Renal pelvis (tissue), 4 donors: ENCODE measurements around the gene CDKN2B-AS1. TPM values are rescaled to one million over a fixed set of nuclear protein-coding genes. Genes with fewer than 3 reads are reported as not detected.

ENCODE experiments used
- DNase-seq: peaks from one replicate; pipeline ENCODE4 v3.0.0-alpha.2; 2013
- polyA plus RNA-seq, 3 donors: library from polyadenylated mRNA; unstranded; fragments of 120-200 nt; gene quantifications; one replicate each; pipeline ENCODE4 v1.2.1, GENCODE V29; 2013; ENCODE audit not compliant: insufficient read length in 3 of 3

The CDKN2B-AS1 gene
- polyA plus RNA-seq, 3 donors, result 0.12 to 0.13 TPM; not detected in 1

DNA sequence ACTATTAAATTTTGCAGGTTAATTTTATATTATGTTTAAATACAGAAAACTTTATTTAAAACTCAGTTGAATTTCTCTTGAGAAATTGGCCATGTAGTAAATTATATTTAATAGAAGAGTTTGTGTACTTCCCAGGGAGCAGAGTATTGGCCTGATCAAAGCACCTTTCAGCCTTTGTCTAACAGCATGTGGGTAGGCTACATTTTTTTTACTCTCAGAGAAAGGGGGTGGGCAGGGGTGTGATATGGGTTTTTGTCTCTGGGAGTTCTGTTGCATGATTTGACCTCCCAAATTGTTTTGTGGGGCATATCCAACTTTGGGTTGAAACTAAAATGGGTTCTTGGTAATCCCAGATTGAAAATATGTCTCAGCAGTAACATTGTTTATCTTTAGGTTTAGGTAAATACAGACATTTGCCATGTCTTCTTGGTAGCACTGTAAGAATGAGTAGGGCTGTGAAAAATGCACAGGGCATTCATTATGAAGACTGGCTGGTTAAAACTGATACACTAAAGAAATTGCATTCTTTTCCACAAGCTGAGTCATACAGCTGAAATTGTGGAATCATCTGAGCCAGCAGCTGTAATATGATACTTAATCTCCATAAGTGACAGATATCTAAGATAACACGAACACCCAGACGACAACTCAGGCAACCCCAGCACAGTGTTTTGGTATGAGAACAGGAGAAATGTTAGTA lies 89.9 kb downstream of the CDKN2B-AS1 start:
- no peak for DNase-seq

DNA sequence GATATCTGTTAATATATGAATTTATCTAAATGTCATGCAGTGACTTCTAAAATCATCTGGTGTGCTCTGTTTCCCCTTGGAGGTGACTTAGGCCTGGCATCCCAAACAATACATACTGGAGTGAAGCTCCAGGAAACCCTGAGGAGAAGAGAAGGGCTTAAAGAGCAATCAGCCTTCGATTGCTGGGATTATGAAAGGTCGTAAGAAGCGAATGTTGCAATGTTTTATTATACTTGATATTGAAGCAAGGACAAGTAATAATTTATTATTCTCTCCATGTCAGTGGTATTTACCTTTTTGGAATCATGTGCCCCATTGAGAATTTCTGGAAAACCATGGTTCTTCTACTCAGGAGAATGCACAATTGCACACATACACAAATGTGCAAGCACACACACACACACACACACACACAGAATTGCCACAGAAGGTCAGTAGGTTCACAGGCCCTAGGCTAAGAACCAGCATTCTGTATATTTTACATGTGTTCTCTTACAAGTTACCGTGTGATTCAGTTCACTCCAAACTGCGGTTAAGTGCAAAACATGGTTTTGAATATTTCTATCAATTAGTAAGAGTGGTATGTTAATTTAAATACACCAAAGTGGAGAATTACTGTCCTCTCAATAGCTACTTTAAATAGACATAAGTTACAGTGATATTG lies 93.6 kb downstream of the CDKN2B-AS1 start:
- DNase-seq, result no peak

DNA sequence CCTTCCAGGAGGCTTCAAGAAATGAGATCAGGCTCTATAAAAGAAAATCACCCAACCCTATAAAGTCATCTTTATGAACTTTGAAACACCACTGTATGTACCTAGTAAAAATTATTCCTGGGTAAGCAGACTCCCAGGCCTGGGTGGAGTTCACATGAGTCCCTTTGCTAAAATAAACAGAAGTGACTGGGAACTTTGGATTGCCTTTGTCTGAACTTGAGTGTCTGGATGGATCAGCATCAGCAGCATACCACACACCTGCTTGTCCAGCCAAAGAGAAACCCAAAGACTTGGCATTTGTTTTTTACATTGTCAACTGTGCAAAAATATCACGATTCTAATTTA lies 94.1 kb downstream of the CDKN2B-AS1 start:
- no peak for DNase-seq

DNA sequence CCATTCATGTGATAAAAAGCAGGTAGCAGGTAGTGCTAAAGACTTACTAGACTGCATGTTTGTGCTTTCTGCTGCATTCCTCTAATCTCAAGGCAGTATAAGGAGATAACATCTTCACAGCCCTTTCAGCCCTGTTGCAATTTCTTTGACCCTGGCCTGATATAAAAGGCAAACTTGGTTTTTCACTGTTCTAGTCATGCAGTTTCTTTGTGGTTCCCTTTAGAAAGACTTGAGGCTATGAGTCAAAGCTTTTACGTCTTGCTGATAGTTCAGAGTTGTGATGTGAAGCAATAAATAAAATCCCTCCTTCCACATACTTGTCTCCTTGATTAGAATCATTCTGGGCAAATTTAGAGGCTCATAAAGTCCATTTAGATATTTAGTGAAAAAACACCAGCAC lies 103.1 kb downstream of the CDKN2B-AS1 start:
- no peak for DNase-seq

DNA sequence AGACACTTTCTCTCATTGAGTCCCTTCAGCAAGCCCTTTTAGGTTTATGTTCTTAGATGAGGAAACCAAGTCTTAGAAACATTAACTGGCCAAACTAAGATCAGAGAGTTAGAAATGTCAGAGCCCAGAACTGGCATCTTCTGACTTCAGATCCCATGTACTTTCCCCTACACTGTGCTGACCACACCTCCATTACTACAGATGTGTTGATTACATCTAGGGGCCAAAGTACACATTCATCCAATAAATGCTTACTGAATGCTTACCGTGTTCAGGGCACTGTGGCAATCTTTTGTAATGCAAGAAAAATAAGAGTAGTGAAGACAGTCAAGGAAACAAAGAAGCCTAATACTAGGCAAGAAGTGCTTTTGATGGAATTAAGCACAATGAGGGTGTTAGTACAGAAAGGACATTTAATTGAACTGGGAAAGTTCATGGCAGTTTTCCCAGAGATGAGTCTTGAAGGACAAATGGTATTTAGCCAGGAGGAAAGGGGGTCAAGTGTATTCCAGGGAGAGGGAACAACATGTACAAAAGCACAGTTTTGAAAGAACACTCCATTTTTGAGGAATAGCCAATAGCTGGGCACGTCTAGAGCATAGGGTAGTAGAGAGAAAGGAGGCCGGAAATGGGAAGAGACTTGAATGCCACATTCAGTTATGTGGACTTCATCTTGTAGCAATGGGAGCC lies 104.2 kb downstream of the CDKN2B-AS1 start:
- DNase-seq, result no peak

DNA sequence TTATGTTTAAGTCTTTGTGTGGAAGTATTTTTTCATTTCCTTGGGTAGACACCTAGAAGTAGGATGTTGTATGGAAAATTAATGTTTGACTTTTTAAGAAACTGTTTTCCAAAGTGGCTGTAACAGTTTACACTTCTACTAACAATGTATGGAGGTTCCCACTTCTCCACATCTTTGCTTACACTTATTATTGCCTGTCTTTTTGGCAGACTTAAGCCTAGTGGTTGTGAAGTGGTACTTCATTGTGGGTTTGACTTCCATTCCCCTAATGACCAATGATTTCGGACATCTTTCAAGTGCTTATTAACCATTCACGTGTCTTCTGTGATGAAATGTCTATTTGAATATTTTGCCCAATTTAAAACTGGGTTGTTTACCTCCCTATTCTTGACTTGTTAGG lies 106.0 kb downstream of the CDKN2B-AS1 start:
- no peak for DNase-seq

DNA sequence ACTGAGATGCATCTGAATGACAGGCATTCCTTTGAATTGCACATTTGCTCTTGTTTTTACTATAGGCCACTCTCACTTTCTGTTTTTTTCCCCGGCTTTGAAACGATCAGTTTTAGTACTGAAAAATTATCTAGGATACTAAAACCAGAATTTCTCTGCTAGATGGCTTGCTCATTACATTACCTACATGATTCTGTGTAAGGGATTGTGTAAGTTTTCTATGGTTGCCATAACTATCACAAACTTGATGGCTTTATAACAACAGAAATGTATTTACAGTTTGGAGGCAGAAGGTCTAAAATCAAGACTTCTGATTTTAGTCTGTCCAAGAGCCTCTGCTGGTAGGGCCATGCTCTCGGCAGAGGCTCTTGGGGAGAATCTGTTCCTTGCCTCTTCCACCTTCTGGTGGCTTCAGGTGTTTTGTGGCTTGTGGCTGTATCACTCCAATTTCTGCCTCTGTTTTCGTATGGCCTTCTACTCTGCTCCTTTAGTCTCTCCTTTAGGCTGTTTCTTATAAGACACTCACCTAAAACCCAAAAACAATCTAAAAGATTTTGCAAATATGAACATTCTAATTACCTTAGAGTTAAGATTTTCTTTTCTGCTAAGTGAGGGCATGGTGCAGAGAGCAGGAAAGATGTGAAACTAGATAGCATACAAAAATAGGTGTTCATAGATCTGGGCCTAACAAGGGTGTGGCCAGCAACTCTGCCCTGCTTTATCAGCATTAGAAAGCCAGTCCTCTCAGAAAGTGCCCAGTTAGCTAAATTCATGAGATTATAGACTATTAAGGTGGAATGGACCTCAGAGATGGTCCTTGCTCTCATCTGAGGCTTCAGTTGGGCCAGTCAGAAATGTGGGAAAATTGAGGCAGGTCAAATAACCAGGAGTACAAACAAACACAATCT lies 107.8 kb downstream of the CDKN2B-AS1 start:
- no peak for DNase-seq

DNA sequence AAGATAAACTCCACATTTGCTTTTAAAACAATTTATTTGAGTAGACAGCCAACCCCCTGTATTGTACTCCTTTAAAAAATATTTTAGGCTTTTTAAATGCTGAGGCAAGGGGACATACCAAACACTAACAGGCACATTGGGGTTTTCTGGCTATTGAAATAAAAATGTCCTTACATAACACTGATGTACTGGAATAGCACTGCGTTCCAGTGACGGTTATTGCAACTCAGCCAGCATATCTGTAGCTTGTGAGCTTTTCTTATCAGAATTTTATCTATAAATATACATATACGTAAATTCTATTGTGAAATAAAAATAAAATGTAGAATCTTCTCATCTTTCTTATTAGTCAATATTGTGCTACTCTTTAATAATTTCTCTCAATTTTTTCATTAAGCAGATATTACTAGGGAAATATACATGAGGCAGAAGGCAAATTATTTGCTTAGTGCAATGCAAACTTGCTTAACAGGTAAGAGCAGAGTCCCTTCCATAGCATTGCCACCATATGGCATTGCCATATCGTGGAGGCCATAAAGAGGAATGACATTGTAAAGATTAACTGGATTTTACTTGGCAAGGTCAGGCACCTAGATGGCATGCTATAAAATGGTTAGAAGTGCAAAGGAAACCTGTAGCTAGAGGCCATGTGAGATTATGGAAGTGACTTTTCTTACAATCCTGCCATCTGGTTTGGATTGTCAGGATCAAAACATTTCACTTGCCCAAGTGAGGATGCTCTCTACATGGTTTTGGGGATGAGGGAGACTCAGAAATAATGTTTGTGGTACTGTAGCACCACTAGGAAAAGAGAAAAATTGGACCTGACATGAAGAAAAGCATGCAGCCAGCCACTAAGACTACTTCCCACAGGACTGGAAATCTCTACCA lies 109.3 kb downstream of the CDKN2B-AS1 start:
- no peak for DNase-seq

DNA sequence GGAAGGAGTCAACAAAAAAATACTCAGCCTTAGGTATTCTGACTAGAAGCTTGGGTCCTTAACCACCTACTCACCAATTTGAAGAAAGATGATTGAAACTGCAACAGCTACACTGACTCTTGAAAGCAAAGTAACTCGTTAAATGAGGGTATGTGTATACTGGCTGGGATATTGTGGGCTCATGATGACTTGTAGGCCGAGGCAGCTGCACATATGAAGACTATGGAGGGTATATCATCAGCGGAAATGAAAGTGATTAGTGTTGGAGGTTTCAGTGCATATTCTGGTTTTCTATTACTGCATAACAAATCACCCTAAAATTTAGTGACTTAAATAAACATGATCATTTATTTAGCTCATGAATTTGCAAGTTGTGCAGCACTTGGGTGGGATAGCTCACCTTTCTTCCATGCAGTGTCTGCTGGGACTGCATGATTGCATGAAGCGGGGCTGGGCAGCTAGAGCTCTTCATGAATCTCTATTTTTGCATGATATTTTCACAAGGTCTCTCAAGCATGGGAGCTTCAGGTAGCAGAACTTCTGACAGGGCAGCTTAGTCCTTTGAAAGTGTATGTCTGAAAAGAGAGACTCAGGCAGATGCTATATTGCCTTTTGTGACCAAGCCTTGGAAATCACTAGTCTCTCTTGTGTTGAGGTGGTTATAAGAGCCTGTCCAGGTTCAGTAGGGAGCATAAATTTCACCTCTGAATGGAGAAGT lies 110.6 kb downstream of the CDKN2B-AS1 start:
- no peak for DNase-seq

GRCh38 chr9:22107202-22108045 lies 112.8 kb downstream of the CDKN2B-AS1 start:
- DNase-seq, result no peak

- DNase-seq, result no peak
These were observed 114.2 kb downstream of the CDKN2B-AS1 start for GRCh38 chr9:22108581-22109370.

DNA sequence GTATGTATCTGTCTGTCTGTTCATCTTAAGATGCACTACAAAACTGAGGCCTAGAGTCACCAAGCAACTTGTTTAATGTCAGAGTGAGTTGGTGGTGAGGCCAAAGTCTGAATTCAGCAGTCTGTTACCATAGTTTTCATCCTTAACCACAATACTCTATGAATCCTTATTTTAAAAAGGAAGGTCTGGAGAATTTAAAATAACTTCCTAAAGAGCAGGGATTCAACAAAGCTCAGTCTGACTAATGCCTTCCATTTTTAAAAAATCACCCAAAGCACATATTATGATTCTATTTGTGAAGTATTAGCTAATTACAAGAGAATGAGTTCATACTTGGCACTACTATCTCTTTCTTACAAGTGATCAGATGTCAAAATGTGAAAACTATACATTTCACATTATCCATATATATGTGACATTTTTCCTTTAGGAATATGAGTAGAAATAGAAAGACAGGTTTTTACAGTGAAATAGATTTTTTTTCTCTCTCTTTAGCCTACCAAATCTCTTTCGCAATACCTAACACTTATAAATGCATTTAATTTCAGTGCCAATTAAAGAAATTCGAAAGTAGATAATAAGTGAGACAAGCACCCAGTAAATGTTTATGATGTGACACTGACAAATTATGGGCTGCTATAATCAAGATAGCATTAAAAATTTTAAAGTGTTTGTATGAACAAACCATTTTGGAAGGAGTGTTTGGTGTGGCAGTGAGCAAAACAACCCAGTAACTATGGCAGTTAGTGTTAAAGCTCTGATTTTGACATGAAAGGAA lies 116.8 kb downstream of the CDKN2B-AS1 start:
- no peak for DNase-seq

GRCh38 chr9:22111954-22112247 lies 117.3 kb downstream of the CDKN2B-AS1 start:
- no peak for DNase-seq

GRCh38 chr9:22112870-22113821 lies 118.6 kb downstream of the CDKN2B-AS1 start:
- no peak for DNase-seq

- DNase-seq, result no peak
These were observed 120.4 kb downstream of the CDKN2B-AS1 start for GRCh38 chr9:22114956-22115355.

GRCh38 chr9:22116758-22117157 lies 122.2 kb downstream of the CDKN2B-AS1 start:
- no peak for DNase-seq
